GM12892 (cell line): ENCODE measurements around the gene AMT.

Source experiments
- POLR2A ChIP-seq: IDR thresholded peaks from 2 replicates; pipeline ENCODE4 v1.6.1; 2011; ENCODE audit warnings: low read depth, low read length, control low read depth
- POLR2AphosphoS5 ChIP-seq: IDR thresholded peaks from 2 replicates; pipeline ENCODE4 v1.6.1; 2011; ENCODE audit warnings: low read depth, low read length, control low read depth

DNA sequence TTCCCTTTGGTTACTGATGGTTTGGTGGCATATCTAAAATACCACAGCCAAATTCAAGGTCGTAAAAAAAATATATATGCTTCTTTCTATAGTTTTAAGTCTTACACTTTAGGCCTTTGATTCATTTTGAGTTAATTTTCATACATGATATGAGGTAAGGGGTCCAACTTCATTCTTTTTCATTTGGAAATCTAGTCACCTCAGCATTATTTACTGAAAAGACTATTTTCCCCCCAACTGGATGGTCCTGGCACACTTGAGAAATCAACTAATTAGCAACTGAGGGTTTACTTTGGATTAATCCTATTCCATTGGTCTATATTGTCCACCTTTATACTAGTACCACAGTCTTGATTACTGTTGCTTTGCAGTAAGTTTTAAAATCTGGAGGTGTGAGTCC lies 36.7 kb downstream of the AMT start:
- TF ChIP-seq POLR2A (no peak), POLR2AphosphoS5 (no peak)
